NCI-H187 (cell line): Measurements from ENCODE around the gene MAPK1.
"Not testable (repeated sequence)": the region's sequence is repeated elsewhere in the genome, so short reads cannot be mapped to it uniquely, and the experiment has no call there.

Source experiments
- DNase-seq, 2 experiments: peaks; one replicate each; lab custom pipeline; 2025; lab: John Stamatoyannopoulos, UW

The MAPK1 gene

GRCh38 chr22:21754523-21754922 is 112.9 kb downstream of the MAPK1 start:
- DNase-seq = no peak

- no peak for DNase-seq
These were observed 113.9 kb downstream of the MAPK1 start for GRCh38 chr22:21753374-21754111.

- DNase-seq = no peak
These were observed 115.2 kb downstream of the MAPK1 start for GRCh38 chr22:21752276-21752675.

- no peak for DNase-seq
These were observed 121.5 kb downstream of the MAPK1 start for GRCh38 chr22:21745948-21746347.

- not testable (repeated sequence) for DNase-seq
These were observed 122.5 kb downstream of the MAPK1 start for GRCh38 chr22:21744917-21745316.

GRCh38 chr22:21741790-21742189 is 125.7 kb downstream of the MAPK1 start:
- DNase-seq = no peak

GRCh38 chr22:21741059-21741458 is 126.4 kb downstream of the MAPK1 start:
- no peak for DNase-seq

- no peak for DNase-seq
These were observed 127.5 kb downstream of the MAPK1 start for GRCh38 chr22:21739828-21740377.

- DNase-seq = no peak
These were observed 128.5 kb downstream of the MAPK1 start for GRCh38 chr22:21738966-21739365.

- DNase-seq = no peak
These were observed 129.4 kb downstream of the MAPK1 start for GRCh38 chr22:21738081-21738480.

- DNase-seq = no peak
These were observed 130.5 kb downstream of the MAPK1 start for GRCh38 chr22:21736948-21737347.

- DNase-seq = no peak
These were observed 131.3 kb downstream of the MAPK1 start for GRCh38 chr22:21736084-21736642.

- peak; percentile 83 to 90 for DNase-seq
These were observed 132.0 kb downstream of the MAPK1 start, which contains the start of gene YPEL1 for GRCh38 chr22:21735200-21736083. TSS of gene YPEL1 (minus strand) at chr22:21735794. CDS start at chr22:21710744, 25,050 bp downstream.

- DNase-seq = no peak
These were observed 132.8 kb downstream of the MAPK1 start for GRCh38 chr22:21734540-21735199.

- DNase-seq = no peak
These were observed 135.9 kb downstream of the MAPK1 start for GRCh38 chr22:21731503-21731902.

GRCh38 chr22:21730535-21731308 is 136.7 kb downstream of the MAPK1 start:
- DNase-seq = no peak

GRCh38 chr22:21729184-21729583 is 138.3 kb downstream of the MAPK1 start:
- DNase-seq = not testable (repeated sequence)

GRCh38 chr22:21728270-21728669 is 139.2 kb downstream of the MAPK1 start:
- no peak for DNase-seq

- DNase-seq = no peak
These were observed 139.7 kb downstream of the MAPK1 start for GRCh38 chr22:21727768-21728167.

GRCh38 chr22:21727159-21727558 is 140.3 kb downstream of the MAPK1 start:
- DNase-seq = no peak

- no peak for DNase-seq
These were observed 140.8 kb downstream of the MAPK1 start for GRCh38 chr22:21726650-21727049.
